NCI-H2196 treated with DMSO at 0.1 percent for 48 hours (cell line): ENCODE data around the gene LIMS1.
"Not testable (repeated sequence)": the region's sequence is repeated elsewhere in the genome, so short reads cannot be mapped to it uniquely, and the experiment has no call there.

Experiments used
- DNase-seq: peaks from one replicate; lab custom pipeline; 2025; ENCODE audit not compliant: unreplicated experiment; lab: John Stamatoyannopoulos, UW

Gene LIMS1

GRCh38 chr2:108533832-108534583 lies at the start of gene LIMS1:
LIMS1 (plus strand) TSS chr2:108534470; CDS start chr2:108534563, 93 bp downstream.
- peak; percentile 84 for DNase-seq

- DNase-seq: no peak
Measured at GRCh38 chr2:108485253-108485652, 49.0 kb upstream of the LIMS1 start.

- no peak for DNase-seq
Measured at GRCh38 chr2:108490506-108491122, 43.7 kb upstream of the LIMS1 start.

GRCh38 chr2:108491848-108492247 lies 42.4 kb upstream of the LIMS1 start:
- no peak for DNase-seq

- no peak for DNase-seq
Measured at GRCh38 chr2:108492364-108492763, 41.9 kb upstream of the LIMS1 start.

GRCh38 chr2:108496167-108496566 lies 38.1 kb upstream of the LIMS1 start:
- DNase-seq: not testable (repeated sequence)

GRCh38 chr2:108507620-108508019 lies 26.6 kb upstream of the LIMS1 start:
- DNase-seq: not testable (repeated sequence)

GRCh38 chr2:108512431-108512830 lies 21.8 kb upstream of the LIMS1 start:
- DNase-seq: not testable (repeated sequence)

GRCh38 chr2:108514478-108514877 lies 19.8 kb upstream of the LIMS1 start:
- not testable (repeated sequence) for DNase-seq

GRCh38 chr2:108524688-108525087 lies 9.6 kb upstream of the LIMS1 start:
- DNase-seq: not testable (repeated sequence)

- not testable (repeated sequence) for DNase-seq
Measured at GRCh38 chr2:108525258-108525657, 9.0 kb upstream of the LIMS1 start.

- DNase-seq: no peak
Measured at GRCh38 chr2:108531674-108532055, 2.6 kb upstream of the LIMS1 start.

GRCh38 chr2:108534584-108535356 lies 500 bp downstream of the LIMS1 start:
- DNase-seq: no peak

- no peak for DNase-seq
Measured at GRCh38 chr2:108535357-108535631, 1.0 kb downstream of the LIMS1 start.

GRCh38 chr2:108536133-108536780 lies 2.0 kb downstream of the LIMS1 start:
- DNase-seq: no peak

GRCh38 chr2:108536911-108537310 lies 2.6 kb downstream of the LIMS1 start:
- DNase-seq: no peak

GRCh38 chr2:108538000-108538625 lies 3.8 kb downstream of the LIMS1 start:
- DNase-seq: no peak

GRCh38 chr2:108541451-108541850 lies 7.2 kb downstream of the LIMS1 start:
- DNase-seq: no peak

GRCh38 chr2:108542071-108542470 lies 7.8 kb downstream of the LIMS1 start:
- DNase-seq: no peak

GRCh38 chr2:108547606-108548005 lies 13.3 kb downstream of the LIMS1 start:
- DNase-seq: no peak
